ENCODE data around the gene FAM222B. TPM values are rescaled to one million over a fixed set of nuclear protein-coding genes. Genes with fewer than 3 reads are reported as not detected.
A peak's percentile ranks its signal among the peaks of the same experiment; 100 is the strongest.

The FAM222B gene
- total and polyA plus RNA-seq, 9 of the 15 experiments (the other 6 are each of a cell fraction or from before 2014, with no cell fraction given): 4.0 to 34.6 (median 7.5) TPM

- TF ChIP-seq ZNF318 (IDR thresholded peaks at IDR 0.05; ENCODE audit: borderline replicate concordance in 1 of 2, low read depth in 1 of 2): no peak
- TF ChIP-seq TAF7 (tag; IDR thresholded peaks at IDR 0.05): no peak
- no peak for TF ChIP-seq SIX5 (IDR thresholded peaks at IDR 0.05; ENCODE audit: borderline replicate concordance in 1 of 2, insufficient read depth in 1 of 2, low read depth in 1 of 2, low read length in 2 of 2)
- TF ChIP-seq DMBX1 (CRISPR knock-in tag; IDR thresholded peaks at IDR 0.05; ENCODE audit: borderline replicate concordance): peak; percentile 98
- no peak for TF ChIP-seq CEBPB (tag; IDR thresholded peaks at IDR 0.05)
- peak; percentile 16; the same call in 1 of the 2 replicates for TF ChIP-seq HEY1 (CRISPR knock-in tag; IDR thresholded peaks at IDR 0.05; ENCODE audit: borderline replicate concordance)
- TF ChIP-seq ZNF143 (CRISPR knock-in tag; IDR thresholded peaks at IDR 0.05): no peak
- TF ChIP-seq CREB3 (tag; conservative IDR thresholded peaks at IDR 0.05; ENCODE audit: low read depth): peak; percentile 38; the same call in 1 of the 2 replicates
- peak; percentile 52 for TF ChIP-seq BRD9 (IDR thresholded peaks at IDR 0.05; ENCODE audit: low read depth, partially characterized antibody)
- peak; percentile 86; the same call in 1 of the 2 replicates for TF ChIP-seq CBFB (CRISPR knock-in tag; IDR thresholded peaks at IDR 0.05)
- 0 out of 2 replicates have a peak, but pooled peaks have one; percentile 43 for TF ChIP-seq ZNF41 (CRISPR knock-in tag; conservative IDR thresholded peaks at IDR 0.05)
- no peak for TF ChIP-seq HMGXB4 (CRISPR knock-in tag; IDR thresholded peaks at IDR 0.05)
- no peak for TF ChIP-seq ZNF165 (CRISPR knock-in tag; IDR thresholded peaks at IDR 0.05; ENCODE audit: borderline replicate concordance)
- TF ChIP-seq TSC22D4 (tag; IDR thresholded peaks at IDR 0.05): no peak
- TF ChIP-seq KDM2B (CRISPR knock-in tag; IDR thresholded peaks at IDR 0.05): no peak
- no peak for TF ChIP-seq TAF9B (IDR thresholded peaks at IDR 0.05; ENCODE audit: partially characterized antibody)
Measured at GRCh38 chr17:28864991-28865849, 22.6 kb upstream of the FAM222B start (continued).

All from K562 (cell line).